OCI-LY3 (cell line): Measurements from ENCODE around the gene MTHFD1.
"Not testable (repeated sequence)": the region's sequence is repeated elsewhere in the genome, so short reads cannot be mapped to it uniquely, and the experiment has no call there.

Experiments used
- H2AFZ ChIP-seq: fragments of 200-600, 300-600 bp; shearing (Covaris generic); 2 replicates; pipeline ENCODE4 v1.6.0; 2014; ENCODE audit warnings: antibody characterized with exemption, low read depth, low read length
- H3K27ac ChIP-seq: fragments of 200-600, 300-600 bp; sonication (generic); 2 replicates; pipeline ENCODE4 v1.5.1; 2014; ENCODE audit warnings: mild to moderate bottlenecking, low read length, moderate library complexity, mixed read lengths
- H3K27me3 ChIP-seq: fragments of 200-600, 300-600 bp; sonication (generic); 2 replicates; pipeline ENCODE4 v1.6.1; 2014; ENCODE audit warnings: low read depth, low read length, mixed read lengths
- H3K36me3 ChIP-seq: fragments of 200-600, 300-600 bp; sonication (generic); replicated peaks from 2 replicates; pipeline ENCODE3; 2014; ENCODE audit warnings: low read depth, low read length, mixed read lengths
- H3K4me1 ChIP-seq: fragments of 300-600, 200-600 bp; sonication (generic); 2 replicates; pipeline ENCODE4 v1.6.1; 2014; ENCODE audit warnings: low read length, mixed read lengths
- H3K4me2 ChIP-seq: fragments of 200-600, 300-600 bp; sonication (generic); 2 replicates; pipeline ENCODE4 v1.6.1; 2014; ENCODE audit warnings: low read length, mixed read lengths
- H3K4me3 ChIP-seq: fragments of 300-600, 200-600 bp; sonication (generic); 2 replicates; pipeline ENCODE4 v1.5.1; 2014; ENCODE audit warnings: antibody characterized with exemption, mild to moderate bottlenecking, low read length, moderate library complexity
- H3K79me2 ChIP-seq: fragments of 300-600, 200-600 bp; shearing (Covaris generic); 2 replicates; pipeline ENCODE4 v1.6.1; 2014; ENCODE audit warnings: mild to moderate bottlenecking, low read length, mixed read lengths
- H3K9ac ChIP-seq: fragments of 300-600, 200-600 bp; shearing (Covaris generic); 2 replicates; pipeline ENCODE4 v1.6.0; 2014; ENCODE audit warnings: mild to moderate bottlenecking, low read length, moderate library complexity
- H3K9me3 ChIP-seq: fragments of 200-600, 300-600 bp; shearing (Covaris generic); 2 replicates; pipeline ENCODE4 v1.6.1; 2014; ENCODE audit warnings: low read length, mixed read lengths; ENCODE audit not compliant: insufficient read depth
- H4K20me1 ChIP-seq: fragments of 200-600, 300-600 bp; sonication (generic); 2 replicates; pipeline ENCODE4 v1.6.1; 2016; ENCODE audit warnings: low read length, mixed read lengths; ENCODE audit not compliant: insufficient read depth
- CTCF ChIP-seq: fragments of 200-600, 300-600 bp; sonication (generic); IDR thresholded peaks from 2 replicates; pipeline ENCODE4 v1.5.1; 2014; ENCODE audit warnings: antibody characterized with exemption, low read length, low read depth
- EZH2phosphoT487 ChIP-seq: fragments of 200-600 bp; shearing (Covaris generic); IDR thresholded peaks from 2 replicates; pipeline ENCODE4 v1.6.1; 2018; ENCODE audit warnings: antibody characterized with exemption, mixed run types, low read depth

The MTHFD1 gene

GRCh38 chr14:64391986-64392385 is 3.8 kb downstream of the MTHFD1 start:
- peaks cover 38% of the 10 kb centered on the region for H3K36me3 ChIP-seq
- no peak overlapping the region for H3K4me3 ChIP-seq
- H3K27ac ChIP-seq: no peak overlapping the region
- peaks cover 6% of the 10 kb centered on the region for H3K4me1 ChIP-seq
- H3K9ac ChIP-seq: no peak overlapping the region
- TF ChIP-seq EZH2phosphoT487 (no peak), CTCF (no peak)
- H4K20me1 ChIP-seq: peaks cover 32% of the 10 kb centered on the region
- H3K79me2 ChIP-seq: peaks cover 94% of the 10 kb centered on the region
- H3K9me3 ChIP-seq: no peaks in the 10 kb centered on the region
- H2AFZ ChIP-seq: no peak overlapping the region
- no peaks in the 10 kb centered on the region for H3K27me3 ChIP-seq
- H3K4me2 ChIP-seq: no peak overlapping the region

DNA sequence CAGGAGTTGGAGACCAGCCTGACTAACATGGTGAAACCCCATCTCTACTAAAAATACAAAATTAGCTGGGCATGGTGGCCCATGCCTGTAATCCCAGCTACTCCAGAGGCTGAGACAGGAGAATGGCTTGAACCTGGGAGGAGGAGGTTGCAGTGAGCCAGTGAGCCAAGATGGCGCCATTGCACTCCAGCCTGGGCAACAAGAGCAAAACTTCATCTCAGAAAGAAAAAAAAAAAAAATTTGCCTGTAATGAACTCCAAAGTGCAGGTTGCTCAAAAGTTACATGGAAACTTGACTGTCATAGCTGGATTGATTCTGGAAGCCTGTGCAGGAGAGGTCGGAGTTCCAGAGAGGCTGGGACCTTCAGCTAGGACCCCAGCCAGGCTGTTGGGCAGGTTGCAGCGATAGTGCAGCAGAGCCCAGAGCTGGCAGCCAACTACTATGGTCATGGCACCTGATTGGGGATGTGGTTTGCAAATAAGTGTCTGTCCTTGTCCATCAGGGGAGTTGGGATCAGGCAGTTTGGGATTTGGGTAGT is 5.1 kb downstream of the MTHFD1 start:
- not testable (repeated sequence) for H3K9me3 ChIP-seq, H3K27me3 ChIP-seq, H2AFZ ChIP-seq, H3K27ac ChIP-seq, H3K4me1 ChIP-seq, H3K4me2 ChIP-seq, H3K4me3 ChIP-seq, H3K9ac ChIP-seq
- peaks cover 43% of the 10 kb centered on the region for H3K36me3 ChIP-seq
- H4K20me1 ChIP-seq: peaks cover 34% of the 10 kb centered on the region
- H3K79me2 ChIP-seq: peaks cover 99% of the 10 kb centered on the region

GRCh38 chr14:64394423-64394822 is 6.3 kb downstream of the MTHFD1 start:
- no peak for TF ChIP-seq CTCF
- no peak for TF ChIP-seq EZH2phosphoT487
- Histone ChIP-seq H3K79me2 (peaks cover 99% of the 10 kb centered on the region), H3K4me2 (no peak overlapping the region)

DNA sequence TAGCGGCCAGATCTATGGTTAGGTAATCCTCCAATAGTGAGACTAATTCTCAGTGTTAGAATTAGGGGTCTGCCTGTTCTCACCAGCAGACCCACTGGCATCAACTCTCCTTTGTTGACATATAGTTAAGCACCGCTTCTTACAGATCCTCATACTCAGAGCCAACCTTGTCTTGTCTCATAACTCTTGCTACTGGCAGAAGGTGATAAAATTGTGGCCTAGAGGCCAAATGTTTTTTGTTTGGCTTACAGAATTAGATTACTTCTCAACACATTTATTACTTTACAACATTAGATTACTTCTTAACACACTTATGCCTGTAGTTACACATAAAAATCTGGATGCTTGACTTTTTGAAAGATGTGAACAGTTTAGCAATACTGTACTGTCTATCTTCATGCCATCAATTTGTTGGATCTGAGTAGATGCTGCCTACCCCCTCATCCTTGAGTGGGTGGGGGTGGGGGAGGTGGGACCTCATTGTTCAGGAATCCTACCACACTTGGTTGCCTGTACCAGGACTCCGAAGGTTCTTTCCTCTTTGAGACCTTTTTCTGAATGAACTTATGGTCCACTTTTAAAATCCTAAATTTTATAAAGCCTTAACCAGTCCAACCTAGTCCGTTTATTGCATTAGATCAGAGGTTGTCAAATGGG is 7.0 kb downstream of the MTHFD1 start:
- H3K79me2 ChIP-seq: peaks cover 99% of the 10 kb centered on the region
- no peak overlapping the region for H3K4me2 ChIP-seq
- no peak overlapping the region for H3K9ac ChIP-seq
- H3K9me3 ChIP-seq: no peaks in the 10 kb centered on the region
- TF ChIP-seq EZH2phosphoT487: no peak
- no peak for TF ChIP-seq CTCF
- no peak overlapping the region for H2AFZ ChIP-seq
- no peaks in the 10 kb centered on the region for H3K4me1 ChIP-seq
- peaks cover 39% of the 10 kb centered on the region for H3K36me3 ChIP-seq
- no peaks in the 10 kb centered on the region for H3K27me3 ChIP-seq
- peaks cover 40% of the 10 kb centered on the region for H4K20me1 ChIP-seq
- H3K27ac ChIP-seq: no peak overlapping the region
- no peak overlapping the region for H3K4me3 ChIP-seq

More at GRCh38 chr14:64394423-64394822, 6.3 kb downstream of the MTHFD1 start:
- Histone ChIP-seq H3K36me3 (peaks cover 43% of the 10 kb centered on the region), H3K9ac (no peak overlapping the region), H2AFZ (no peak overlapping the region), H3K27ac (no peak overlapping the region), H3K4me1 (peaks cover 6% of the 10 kb centered on the region), H3K9me3 (no peaks in the 10 kb centered on the region), H3K4me3 (no peak overlapping the region), H4K20me1 (peaks cover 40% of the 10 kb centered on the region), H3K27me3 (no peaks in the 10 kb centered on the region)
